HG03469 (cell line): Measurements from ENCODE around the gene TCN1.
"Not testable (repeated sequence)": the region's sequence is repeated elsewhere in the genome, so short reads cannot be mapped to it uniquely, and the experiment has no call there.

Experiments used
- ATAC-seq: cut with Tn5 transposase; IDR thresholded peaks from one replicate; pipeline ENCODE4 v1.9.1; 2021; ENCODE audit warnings: mild to moderate bottlenecking, moderate library complexity, moderate number of reproducible peaks; ENCODE audit not compliant: unreplicated experiment

The TCN1 gene, protein sequence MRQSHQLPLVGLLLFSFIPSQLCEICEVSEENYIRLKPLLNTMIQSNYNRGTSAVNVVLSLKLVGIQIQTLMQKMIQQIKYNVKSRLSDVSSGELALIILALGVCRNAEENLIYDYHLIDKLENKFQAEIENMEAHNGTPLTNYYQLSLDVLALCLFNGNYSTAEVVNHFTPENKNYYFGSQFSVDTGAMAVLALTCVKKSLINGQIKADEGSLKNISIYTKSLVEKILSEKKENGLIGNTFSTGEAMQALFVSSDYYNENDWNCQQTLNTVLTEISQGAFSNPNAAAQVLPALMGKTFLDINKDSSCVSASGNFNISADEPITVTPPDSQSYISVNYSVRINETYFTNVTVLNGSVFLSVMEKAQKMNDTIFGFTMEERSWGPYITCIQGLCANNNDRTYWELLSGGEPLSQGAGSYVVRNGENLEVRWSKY

DNA sequence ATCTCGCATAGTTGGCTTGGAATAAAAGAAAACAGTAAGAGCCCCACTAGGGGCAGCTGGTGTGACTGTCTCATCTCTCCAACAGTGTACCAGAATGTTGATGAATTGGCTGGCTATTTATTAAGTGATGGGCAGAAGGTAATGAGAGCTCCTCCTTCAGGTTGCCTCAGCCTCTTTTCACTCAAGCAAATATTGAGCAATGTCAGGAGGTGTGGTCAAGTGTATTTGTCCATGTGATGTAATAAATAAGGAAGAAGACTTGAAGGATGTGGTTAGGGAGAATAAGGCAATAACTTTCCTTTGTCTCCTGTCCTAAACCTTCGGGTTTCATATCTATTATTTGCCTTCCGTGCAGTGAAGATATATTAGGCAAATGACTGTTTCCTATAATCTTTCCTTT, at the start of gene TCN1:
Gene TCN1 (minus strand): TSS at position 91 of the 400 bp plus-strand sequence. CDS start 17 bp downstream, at position 74.
- no peak for ATAC-seq

DNA sequence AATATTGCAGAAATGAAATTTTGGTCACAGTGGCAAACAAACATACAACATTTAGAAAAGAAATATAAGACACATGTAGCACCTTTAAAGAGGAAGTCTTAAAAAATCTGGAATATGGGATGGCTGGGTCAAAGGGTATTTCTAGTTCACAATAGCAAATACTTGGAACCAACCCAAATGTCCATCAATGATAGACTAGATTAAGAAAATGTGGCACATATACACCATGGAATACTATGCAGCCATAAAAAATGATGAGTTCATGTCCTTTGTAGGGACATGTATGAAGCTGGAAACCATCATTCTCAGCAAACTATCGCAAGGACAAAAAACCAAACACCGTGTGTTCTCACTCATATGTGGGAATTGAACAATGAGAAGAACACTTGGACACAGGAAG, 37.3 kb upstream of the TCN1 start:
- ATAC-seq: not testable (repeated sequence)

DNA sequence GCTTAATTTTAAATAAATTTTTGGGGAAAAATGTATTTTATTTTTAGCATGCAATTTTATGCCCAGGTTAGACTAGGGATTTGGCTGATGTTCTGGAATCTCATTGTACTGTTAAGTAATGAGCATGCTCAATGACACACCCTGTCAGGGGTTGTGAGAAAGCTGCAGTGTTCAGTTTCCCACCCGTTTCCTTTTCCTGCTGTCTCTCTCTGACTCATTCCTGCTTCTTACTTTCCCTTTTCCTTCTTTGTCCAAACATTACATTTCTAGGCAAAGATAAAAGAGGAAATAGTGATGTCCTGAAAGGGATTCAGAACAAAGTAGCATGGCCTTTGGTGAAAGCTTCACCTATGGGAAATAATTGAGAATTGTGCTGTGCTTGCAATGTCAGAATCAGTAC, 35.0 kb upstream of the TCN1 start:
- ATAC-seq: no peak

DNA sequence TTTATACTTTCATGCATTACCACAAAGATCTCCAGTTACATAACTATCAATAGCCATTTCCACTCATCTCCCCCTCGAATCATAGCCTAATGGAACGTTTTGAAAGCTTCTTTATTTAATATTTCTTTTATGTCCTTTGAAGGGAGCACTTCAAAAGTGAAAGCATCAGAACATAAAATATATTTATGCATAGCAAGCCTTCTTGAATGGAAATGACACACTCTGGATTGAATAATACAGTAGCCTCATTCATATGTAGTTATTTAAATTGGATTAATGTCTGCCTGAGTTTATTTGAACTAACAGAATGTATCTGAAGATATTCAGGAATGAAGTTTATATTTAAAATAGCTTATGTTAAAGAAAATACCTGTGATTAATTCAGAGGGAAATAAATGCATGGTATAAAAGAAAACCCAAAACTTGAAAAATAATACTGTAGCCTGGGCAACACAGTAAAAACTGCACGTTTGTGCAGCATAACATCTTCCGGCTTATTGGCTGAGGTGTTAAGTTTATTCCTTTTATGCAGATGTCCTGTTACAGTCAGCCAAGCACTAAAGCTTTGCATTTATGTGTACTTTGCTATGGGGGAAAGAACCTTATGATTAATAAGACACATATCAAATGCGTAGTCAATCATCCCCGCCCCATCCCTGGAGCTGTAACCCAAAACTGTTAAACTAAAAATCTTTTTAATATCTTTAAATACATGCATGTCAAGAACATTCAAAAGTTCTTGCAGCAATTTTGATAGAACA, 34.3 kb upstream of the TCN1 start:
- no peak for ATAC-seq

DNA sequence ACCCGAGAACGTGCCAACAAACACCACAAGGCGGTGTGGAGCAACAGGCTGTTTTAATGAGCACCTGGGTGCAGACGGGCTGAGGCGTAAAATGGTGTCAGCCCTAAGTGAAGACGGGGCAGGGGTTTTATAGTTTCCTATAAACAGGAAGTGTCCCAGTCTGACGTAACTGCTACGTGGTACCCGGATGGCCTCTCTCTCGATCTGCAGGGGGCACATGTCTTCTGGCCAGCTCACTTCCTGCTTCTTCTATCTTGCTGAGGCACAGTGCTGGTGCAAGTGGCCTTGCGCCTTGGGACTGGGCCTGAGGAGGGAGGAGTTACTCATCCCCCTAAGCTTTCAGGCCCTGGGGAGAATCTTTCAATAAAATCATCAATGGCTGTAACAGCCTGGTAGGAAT, 33.2 kb upstream of the TCN1 start:
- ATAC-seq: no peak

DNA sequence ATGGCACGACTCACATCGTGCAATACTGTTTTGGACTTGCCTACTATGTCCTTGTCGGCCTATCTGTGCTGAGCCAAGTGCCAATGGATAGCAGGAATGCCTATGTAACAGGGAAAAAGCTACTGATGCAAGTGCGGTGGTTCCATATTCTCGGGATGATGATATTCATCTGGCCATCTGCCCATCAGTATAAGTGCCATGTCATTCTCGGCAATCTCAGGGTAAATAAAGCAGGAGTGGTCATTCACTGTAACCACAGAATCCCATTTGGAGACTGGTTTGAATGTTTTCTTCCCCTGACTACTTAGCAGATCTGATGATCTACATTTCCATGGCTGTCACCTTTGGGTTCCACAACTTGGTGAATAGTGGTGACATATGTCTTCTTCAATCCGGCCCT, 32.4 kb upstream of the TCN1 start:
- ATAC-seq: no peak

DNA sequence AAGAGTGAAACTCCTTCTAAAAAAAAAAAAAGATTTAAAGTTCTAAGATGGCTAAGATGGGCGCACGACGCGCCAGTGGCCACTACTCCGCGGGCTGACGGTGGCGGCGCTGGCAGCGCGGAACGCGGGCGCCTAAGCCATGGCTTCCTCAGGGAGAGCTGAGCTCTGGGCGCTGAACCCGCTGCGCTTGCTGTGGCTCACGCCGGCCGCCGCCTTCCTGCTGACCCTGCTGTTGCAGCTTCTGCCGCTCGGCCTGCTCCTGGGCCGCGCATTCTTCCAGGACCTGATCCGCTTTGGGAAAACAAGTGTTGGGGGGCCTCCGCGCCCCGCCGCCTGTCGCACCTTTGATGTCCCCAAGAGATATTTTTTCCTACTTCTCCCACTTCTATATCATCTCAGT, 31.8 kb upstream of the TCN1 start:
- ATAC-seq: no peak

DNA sequence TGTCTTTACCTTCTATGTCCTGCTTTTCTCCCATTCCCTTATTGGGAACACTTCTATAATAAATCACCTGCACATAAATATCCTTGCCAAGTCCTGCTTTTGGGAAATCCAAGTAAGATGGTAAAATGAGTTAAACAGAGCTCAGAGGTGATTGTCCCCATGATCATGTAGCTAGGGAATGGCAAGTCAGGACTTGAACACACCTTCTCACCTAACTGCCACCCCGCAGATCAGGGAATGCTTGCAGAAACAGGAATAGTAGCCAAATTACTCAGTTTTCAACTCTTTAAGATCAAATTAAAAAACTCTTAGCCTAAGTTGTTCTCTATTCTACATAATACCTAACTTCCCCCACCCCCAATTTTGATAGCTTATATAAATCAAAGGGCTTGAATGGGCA, 28.3 kb upstream of the TCN1 start:
- ATAC-seq: no peak

DNA sequence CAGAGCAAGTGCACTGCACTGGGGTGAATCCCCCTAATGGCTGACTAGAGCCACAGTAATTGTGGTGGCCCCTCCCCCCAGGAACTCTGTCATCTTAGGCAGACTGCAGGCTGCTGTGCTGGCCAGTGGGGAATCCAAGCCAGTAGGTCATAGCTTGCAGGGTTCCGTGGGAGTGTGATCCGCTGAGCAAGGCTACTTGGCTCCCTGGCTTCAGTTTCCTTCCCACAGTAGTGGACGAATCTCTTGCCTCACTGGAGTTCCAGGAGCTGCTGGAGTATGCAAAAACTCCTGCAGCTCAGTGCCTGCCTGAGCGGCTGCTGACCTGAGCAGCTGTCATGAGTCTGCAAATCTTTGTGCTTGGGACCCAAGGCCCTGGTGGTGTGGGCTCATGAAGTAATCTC, 25.5 kb upstream of the TCN1 start:
- no peak for ATAC-seq

DNA sequence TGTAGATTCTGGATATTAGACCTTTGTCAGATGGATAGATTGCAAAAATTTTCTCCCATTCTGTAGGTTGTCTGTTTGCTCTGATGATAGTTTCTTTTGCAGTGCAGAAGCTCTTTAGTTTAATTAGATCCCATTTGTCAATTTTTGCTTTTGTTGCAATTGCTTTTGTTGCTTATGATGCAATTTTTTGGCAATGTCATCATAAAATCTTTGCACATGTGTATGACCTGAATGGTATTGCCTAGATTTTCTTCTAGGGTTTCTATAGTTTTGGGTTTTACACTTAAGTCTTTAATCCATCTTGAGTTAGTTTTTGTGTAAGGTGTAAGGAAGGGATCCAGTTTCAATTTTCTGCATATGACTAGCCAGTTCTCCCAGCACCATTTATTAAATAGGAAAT, 20.9 kb upstream of the TCN1 start:
- not testable (repeated sequence) for ATAC-seq

DNA sequence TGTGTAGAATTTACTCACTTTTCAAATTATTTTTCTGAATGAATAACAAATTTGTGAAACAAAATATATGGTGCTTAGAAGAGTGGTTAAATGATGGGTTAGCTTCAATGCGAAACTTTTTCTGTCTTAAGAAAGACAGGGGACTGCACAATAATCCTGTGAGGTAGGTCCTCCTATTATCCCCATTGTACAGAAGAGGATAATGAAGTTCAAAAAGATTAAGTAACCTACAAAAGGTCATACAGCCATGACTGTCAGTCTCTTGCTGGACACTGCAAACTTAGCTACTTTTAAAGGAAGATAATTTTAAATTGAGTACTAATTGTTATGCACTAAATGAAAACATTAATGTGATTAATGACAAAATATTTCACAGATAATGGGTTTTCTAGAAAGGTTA, 17.3 kb upstream of the TCN1 start:
- ATAC-seq: no peak

DNA sequence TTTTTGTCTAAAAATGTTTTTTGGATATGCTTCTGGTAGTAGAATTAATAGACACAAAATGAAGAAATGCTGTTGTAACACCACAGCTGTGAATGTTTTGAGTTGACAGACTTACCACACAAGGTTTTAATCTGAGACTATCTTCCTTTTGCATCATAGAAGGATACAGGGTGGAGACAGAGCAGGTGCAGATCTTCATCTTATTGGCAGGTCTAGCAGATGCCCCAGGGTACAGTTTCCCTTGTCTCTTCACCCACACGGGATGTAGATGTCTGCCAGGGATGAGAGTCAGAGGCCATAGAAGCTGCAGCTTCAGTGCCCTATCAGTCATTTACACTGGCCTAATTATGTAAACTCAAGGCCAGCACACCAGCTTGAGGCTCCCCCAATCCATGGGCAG, 13.3 kb upstream of the TCN1 start:
- no peak for ATAC-seq

DNA sequence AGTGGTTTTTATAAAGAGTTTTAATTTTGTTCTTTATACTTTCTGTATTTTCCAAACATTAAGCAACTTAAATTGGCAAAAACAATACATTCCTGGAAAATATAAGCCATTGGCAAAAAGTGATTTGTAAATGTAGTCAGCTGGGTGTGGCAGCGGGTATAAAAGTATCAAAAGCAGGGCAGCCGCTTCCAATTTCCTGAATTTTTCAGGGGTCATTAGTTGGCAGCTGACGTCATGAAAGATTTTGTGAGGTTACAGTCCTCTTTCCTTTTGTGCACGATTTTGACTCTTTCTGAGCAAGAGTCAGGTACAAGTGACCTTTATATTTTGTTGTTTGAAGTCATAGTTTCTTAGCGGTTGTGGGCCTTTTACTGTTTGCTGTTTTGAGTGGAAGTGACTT, 12.3 kb upstream of the TCN1 start, which contains the start of gene OOSP3:
Gene OOSP3 (plus strand): TSS at position 208 of the 400 bp plus-strand sequence. CDS start 27 bp downstream, at position 235.
- ATAC-seq: no peak

DNA sequence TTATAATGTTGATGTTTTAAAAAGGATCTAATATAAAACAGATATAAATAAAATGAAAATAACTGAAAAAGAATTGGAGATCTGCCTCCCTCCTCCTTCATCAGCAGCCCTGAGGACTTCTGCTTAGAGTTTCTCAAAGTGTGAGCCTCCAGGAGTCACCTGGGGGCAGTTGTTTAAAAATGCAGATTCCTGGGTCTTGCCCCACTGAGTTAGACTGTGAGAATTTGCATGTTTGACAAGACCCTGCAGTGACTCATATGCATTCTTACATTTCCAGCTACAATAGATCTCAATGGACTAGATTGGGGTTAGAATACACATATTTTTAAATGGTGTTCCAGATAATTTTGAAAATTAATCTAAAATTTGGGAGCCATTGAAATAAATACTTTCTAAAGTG, 11.5 kb upstream of the TCN1 start:
- ATAC-seq: no peak

DNA sequence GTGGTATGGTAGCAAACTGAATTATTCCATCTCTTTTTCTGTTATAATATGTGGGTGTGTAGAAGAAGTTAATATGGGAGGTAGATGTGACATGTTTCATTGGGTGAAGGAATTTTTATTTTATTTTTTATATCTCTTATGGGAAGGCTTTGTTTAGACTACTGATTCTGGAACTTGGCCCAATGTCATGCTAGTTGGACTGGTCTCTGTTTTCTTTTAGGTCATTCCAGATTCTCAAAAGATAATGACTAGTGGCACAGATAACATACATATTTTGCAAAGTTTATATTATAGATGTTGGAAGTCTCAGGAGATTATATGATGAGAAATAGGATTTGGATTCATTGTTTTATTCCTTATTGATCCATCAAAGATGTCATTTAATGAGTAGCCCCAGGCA, 11.0 kb upstream of the TCN1 start:
- ATAC-seq: no peak

DNA sequence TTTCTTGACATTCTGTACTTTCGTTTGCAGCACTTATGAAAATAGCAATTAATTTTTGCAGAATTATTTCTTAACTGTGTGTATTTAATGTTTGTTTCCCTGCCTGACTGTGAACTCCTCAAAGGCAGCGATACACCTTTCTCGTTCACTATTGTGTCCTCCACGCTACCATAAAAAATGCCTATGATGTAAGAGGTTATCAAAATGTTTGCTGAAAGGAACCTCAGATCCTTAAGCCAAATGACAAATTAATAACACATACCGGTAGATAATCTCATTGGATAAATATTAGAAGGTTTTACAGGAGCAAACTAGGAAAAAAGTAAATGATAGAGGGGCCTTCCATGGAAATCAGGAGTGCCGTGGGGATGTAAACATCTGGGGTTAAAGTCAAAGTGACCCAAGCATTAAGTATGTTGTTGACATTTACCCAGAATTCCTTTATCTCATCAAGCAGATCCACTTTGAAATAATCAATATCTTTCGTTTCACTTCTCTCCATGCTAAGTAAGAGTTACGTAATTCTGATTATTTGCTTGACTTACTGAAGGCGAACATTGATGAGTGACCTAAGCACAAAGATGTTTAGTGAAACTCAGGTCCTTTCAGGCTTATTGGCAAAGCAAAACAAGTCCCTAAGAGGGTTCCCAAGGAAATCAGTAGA, 9.7 kb upstream of the TCN1 start:
- no peak for ATAC-seq

DNA sequence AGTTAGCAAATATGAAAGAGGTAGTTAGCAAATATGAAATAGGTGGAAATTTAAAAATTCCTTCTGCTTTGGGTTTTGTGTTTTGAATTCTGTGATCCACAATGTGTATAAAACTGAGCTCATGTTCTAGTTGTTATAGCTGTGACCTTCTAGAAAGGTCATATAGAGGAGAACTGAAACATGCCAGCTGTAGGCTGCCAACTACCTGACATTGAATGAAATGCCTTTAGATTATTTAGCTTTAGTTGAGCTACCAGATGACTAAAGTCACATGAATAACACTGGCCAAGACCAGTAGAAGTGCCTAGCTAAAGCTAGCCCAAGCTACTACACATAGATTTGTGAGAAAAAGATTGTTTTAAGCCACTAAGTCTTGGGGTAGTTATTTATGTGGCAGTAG, 5.8 kb upstream of the TCN1 start:
- no peak for ATAC-seq

DNA sequence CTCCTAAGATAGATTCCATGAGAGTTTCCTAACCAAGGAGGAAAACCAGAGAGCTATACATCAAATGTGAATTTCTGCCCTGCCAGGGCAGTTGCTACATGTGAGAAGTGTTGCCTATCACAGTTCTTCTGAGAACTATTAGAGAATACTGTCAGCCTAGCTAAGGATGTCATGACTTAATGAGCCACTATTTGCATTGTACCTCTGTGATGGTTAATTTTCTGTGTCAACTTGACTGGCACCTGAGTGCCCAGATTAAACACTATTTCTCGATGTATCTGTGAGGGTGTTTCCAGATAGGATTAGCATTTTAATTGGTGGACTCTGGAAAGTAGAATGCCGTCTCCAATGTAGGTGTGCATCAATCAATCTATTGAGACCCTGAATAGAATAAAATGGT, 1.7 kb upstream of the TCN1 start:
- no peak for ATAC-seq

DNA sequence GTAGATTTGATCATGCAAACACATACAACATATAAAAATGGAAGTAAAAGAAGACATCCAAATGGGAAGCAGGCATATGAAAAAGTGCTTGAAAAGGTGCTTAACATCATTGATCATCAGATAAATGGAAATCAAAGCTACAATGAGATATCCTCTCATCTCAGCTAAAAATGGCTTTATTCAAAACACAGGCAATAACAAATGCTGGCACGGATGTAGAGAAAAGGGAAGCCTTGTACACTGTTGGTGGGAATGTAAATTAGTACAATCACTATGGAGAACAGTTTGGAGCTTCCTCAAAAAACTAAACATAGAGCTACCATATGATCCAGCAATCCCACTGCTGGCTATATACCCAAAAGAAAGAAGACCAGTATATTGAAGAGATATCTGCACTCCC, 549 bp upstream of the TCN1 start:
- ATAC-seq: no peak

DNA sequence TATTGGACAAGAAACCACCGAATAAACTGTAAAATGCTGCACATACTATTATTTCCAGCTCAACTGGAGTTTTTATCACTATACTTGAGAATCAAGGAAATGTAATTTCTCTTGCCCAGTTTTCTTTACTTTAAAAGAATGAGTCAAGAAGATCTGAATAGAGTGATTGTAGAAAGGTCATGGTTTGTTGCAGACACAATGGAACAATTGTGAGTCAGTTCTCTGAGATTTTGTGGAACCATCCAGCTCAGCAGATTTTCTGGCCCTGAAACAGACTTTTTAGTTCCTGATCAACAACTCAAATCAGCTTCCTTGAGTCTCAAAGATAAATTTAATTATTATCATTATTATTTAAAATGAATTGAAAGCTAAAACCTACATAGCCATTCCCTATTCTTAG, 1.3 kb downstream of the TCN1 start:
- ATAC-seq: no peak

DNA sequence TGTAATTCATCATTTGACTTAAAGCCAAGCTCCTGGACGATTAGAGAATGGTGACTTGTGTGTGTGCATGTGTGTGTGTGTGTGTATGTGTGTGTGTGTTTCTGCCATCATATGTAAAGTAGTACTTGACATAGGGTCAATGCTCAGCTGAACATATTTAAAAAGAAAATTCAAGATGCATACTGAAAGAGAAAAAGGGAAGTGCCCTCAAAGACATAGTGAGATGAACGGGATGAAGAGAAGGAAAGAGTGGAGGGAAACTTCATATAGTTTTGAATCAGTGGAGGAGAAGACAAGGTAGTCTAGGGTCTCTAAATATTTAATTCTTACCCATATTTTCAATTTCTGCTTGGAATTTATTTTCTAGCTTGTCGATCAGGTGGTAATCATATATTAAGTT, 4.0 kb downstream of the TCN1 start:
- no peak for ATAC-seq

DNA sequence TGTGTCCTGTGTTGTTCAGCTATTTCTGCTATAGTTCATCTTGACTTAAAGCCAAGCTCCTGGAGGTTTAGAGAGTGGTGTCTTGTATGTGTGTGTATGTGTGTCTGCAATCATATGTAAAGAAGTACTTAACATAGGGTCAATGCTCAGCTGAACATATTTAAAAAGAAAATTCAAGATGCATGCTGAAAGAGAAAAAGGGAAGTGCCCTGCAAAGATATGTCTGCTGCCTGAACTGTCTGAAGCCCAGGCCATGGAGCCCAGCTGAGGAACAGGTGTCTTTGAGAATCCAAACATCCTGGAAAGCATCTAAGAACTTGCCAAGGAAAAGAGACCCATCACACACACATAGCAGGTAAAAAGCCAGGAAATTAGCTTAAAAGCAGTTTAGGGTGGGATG, 6.6 kb downstream of the TCN1 start:
- no peak for ATAC-seq
